SK-N-SH (cell line): ENCODE measurements around the gene CHST9.
"Not testable (repeated sequence)": the region's sequence is repeated elsewhere in the genome, so short reads cannot be mapped to it uniquely, and the experiment has no call there.

Source experiments
- ELF1 ChIP-seq: IDR thresholded peaks from 2 replicates; pipeline ENCODE4 v1.4.0; 2012
- EZH2phosphoT487 ChIP-seq: fragments of 200-600 bp; sonication (generic); IDR thresholded peaks from 2 replicates; pipeline ENCODE4 v1.6.1; 2017; ENCODE audit warnings: low read depth, mixed run types, mild to moderate bottlenecking, antibody characterized with exemption, moderate library complexity, borderline replicate concordance
- FOXJ3 ChIP-seq: sonication (generic); formaldehyde crosslinking; IDR thresholded peaks from 2 replicates; pipeline ENCODE4 v1.5.1; 2020; ENCODE audit warnings: mild to moderate bottlenecking, missing genetic modification reagents
- FOXM1 ChIP-seq: IDR thresholded peaks from 2 replicates; pipeline ENCODE4 v1.4.0; 2012; ENCODE audit warnings: low read depth, mild to moderate bottlenecking
- MEF2A ChIP-seq: IDR thresholded peaks from 2 replicates; pipeline ENCODE4 v1.4.0; 2012; ENCODE audit warnings: low read depth, borderline replicate concordance
- MXI1 ChIP-seq: IDR thresholded peaks from 2 replicates; pipeline ENCODE4 v1.6.1; 2012; ENCODE audit warnings: mild to moderate bottlenecking, low read depth, low read length, improper control_type of control experiment
- NFIC ChIP-seq: IDR thresholded peaks from 2 replicates; pipeline ENCODE4 v1.4.0; 2012; ENCODE audit warnings: borderline replicate concordance
- POLR2AphosphoS5 ChIP-seq: IDR thresholded peaks from 2 replicates; pipeline ENCODE4 v1.6.1; 2012; ENCODE audit warnings: low read depth, low read length
- RFX5 ChIP-seq: IDR thresholded peaks from 2 replicates; pipeline ENCODE4 v1.6.1; 2012; ENCODE audit warnings: mild to moderate bottlenecking, improper control_type of control experiment, low read length
- SIN3A ChIP-seq: IDR thresholded peaks from 2 replicates; pipeline ENCODE4 v1.6.1; 2012; ENCODE audit warnings: low read depth, mild to moderate bottlenecking, low read length, moderate library complexity, borderline replicate concordance
- TF ChIP-seq, protein P1 (sequence below): fragments of 200-600 bp; sonication (generic); IDR thresholded peaks from 2 replicates; pipeline ENCODE4 v1.6.1; 2017; ENCODE audit warnings: antibody characterized with exemption, mild to moderate bottlenecking, moderate library complexity
- TF ChIP-seq, protein P2 (sequence below): IDR thresholded peaks from 2 replicates; pipeline ENCODE4 v1.4.0; 2012; ENCODE audit warnings: low read depth, borderline replicate concordance
- TF ChIP-seq, protein P3 (sequence below): fragments of 150-350 bp; IDR thresholded peaks from 2 replicates; pipeline ENCODE4 v1.6.1; 2017; ENCODE audit warnings: antibody characterized with exemption, low read length, low read depth, borderline replicate concordance
- TF ChIP-seq, protein P4 (sequence below): IDR thresholded peaks from 2 replicates; pipeline ENCODE4 v1.6.1; 2012; ENCODE audit warnings: mild to moderate bottlenecking, low read depth, low read length, moderate library complexity

DNA sequence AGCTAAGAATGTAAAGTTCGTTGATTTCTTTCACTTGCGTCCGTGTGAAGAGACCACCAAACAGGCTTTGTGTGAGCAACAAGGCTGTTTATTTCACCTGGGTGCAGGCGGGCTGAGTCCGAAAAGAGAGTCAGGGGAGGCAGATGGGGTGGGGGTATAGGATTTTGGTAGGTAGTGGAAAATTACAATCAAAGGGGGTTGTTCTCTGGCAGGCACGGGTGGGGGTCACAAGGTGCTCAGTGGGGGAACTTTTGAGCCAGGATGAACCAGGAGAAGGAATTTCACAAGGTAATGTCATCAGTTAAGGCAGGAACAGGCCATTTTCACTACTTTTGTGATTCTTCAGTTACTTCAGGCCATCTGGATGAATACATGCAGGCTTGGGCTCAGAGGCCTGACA is 46.6 kb upstream of the CHST9 start:
- TF ChIP-seq NFIC; FOXM1; FOXJ3 (CRISPR knock-in tag); RFX5; POLR2AphosphoS5; MXI1; ELF1; MEF2A; SIN3A; EZH2phosphoT487: not testable (repeated sequence)
- TF ChIP-seq, protein P1, sequence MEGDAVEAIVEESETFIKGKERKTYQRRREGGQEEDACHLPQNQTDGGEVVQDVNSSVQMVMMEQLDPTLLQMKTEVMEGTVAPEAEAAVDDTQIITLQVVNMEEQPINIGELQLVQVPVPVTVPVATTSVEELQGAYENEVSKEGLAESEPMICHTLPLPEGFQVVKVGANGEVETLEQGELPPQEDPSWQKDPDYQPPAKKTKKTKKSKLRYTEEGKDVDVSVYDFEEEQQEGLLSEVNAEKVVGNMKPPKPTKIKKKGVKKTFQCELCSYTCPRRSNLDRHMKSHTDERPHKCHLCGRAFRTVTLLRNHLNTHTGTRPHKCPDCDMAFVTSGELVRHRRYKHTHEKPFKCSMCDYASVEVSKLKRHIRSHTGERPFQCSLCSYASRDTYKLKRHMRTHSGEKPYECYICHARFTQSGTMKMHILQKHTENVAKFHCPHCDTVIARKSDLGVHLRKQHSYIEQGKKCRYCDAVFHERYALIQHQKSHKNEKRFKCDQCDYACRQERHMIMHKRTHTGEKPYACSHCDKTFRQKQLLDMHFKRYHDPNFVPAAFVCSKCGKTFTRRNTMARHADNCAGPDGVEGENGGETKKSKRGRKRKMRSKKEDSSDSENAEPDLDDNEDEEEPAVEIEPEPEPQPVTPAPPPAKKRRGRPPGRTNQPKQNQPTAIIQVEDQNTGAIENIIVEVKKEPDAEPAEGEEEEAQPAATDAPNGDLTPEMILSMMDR, result not testable (repeated sequence)
- TF ChIP-seq, protein P2, sequence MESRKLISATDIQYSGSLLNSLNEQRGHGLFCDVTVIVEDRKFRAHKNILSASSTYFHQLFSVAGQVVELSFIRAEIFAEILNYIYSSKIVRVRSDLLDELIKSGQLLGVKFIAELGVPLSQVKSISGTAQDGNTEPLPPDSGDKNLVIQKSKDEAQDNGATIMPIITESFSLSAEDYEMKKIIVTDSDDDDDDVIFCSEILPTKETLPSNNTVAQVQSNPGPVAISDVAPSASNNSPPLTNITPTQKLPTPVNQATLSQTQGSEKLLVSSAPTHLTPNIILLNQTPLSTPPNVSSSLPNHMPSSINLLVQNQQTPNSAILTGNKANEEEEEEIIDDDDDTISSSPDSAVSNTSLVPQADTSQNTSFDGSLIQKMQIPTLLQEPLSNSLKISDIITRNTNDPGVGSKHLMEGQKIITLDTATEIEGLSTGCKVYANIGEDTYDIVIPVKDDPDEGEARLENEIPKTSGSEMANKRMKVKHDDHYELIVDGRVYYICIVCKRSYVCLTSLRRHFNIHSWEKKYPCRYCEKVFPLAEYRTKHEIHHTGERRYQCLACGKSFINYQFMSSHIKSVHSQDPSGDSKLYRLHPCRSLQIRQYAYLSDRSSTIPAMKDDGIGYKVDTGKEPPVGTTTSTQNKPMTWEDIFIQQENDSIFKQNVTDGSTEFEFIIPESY, result not testable (repeated sequence)
- TF ChIP-seq, protein P3, sequence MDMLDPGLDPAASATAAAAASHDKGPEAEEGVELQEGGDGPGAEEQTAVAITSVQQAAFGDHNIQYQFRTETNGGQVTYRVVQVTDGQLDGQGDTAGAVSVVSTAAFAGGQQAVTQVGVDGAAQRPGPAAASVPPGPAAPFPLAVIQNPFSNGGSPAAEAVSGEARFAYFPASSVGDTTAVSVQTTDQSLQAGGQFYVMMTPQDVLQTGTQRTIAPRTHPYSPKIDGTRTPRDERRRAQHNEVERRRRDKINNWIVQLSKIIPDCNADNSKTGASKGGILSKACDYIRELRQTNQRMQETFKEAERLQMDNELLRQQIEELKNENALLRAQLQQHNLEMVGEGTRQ, result not testable (repeated sequence)
- TF ChIP-seq, protein P4, sequence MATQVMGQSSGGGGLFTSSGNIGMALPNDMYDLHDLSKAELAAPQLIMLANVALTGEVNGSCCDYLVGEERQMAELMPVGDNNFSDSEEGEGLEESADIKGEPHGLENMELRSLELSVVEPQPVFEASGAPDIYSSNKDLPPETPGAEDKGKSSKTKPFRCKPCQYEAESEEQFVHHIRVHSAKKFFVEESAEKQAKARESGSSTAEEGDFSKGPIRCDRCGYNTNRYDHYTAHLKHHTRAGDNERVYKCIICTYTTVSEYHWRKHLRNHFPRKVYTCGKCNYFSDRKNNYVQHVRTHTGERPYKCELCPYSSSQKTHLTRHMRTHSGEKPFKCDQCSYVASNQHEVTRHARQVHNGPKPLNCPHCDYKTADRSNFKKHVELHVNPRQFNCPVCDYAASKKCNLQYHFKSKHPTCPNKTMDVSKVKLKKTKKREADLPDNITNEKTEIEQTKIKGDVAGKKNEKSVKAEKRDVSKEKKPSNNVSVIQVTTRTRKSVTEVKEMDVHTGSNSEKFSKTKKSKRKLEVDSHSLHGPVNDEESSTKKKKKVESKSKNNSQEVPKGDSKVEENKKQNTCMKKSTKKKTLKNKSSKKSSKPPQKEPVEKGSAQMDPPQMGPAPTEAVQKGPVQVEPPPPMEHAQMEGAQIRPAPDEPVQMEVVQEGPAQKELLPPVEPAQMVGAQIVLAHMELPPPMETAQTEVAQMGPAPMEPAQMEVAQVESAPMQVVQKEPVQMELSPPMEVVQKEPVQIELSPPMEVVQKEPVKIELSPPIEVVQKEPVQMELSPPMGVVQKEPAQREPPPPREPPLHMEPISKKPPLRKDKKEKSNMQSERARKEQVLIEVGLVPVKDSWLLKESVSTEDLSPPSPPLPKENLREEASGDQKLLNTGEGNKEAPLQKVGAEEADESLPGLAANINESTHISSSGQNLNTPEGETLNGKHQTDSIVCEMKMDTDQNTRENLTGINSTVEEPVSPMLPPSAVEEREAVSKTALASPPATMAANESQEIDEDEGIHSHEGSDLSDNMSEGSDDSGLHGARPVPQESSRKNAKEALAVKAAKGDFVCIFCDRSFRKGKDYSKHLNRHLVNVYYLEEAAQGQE, result not testable (repeated sequence)
